ENCODE results near the gene GPR135.

The GPR135 gene

DNA sequence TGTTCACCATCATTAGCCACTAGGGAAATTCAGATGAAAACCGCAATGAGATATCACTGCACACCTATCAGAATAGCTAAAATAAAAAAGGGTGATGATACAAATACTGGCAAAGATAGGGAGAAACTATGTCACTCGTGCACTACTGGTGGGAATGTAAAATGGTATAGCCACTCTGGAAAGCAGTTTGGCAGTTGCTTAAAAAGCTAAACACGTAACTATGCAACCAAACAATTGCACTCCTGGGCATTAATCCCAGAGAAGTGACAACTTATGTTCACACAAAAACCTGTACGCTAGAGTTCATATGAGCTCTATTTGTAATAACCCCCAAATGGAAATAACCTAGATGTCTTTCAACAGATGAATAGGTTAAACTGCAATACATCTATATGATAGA lies 35.4 kb downstream of the GPR135 start:
- no peak for TF ChIP-seq SIN3A (IDR thresholded peaks at IDR 0.05; ENCODE audit: borderline replicate concordance, insufficient read depth, low read length)
- TF ChIP-seq POLR2AphosphoS5 (IDR thresholded peaks at IDR 0.05; ENCODE audit: low read depth, low read length): no peak
- no peak for TF ChIP-seq TAF1 (IDR thresholded peaks at IDR 0.05; ENCODE audit: borderline replicate concordance, insufficient read depth, low read length)
- no peak for TF ChIP-seq FOXP2 (optimal IDR thresholded peaks at IDR 0.05; ENCODE audit: borderline replicate concordance, extremely low read depth, extremely low read length, insufficient read depth)
- TF ChIP-seq, protein P1, sequence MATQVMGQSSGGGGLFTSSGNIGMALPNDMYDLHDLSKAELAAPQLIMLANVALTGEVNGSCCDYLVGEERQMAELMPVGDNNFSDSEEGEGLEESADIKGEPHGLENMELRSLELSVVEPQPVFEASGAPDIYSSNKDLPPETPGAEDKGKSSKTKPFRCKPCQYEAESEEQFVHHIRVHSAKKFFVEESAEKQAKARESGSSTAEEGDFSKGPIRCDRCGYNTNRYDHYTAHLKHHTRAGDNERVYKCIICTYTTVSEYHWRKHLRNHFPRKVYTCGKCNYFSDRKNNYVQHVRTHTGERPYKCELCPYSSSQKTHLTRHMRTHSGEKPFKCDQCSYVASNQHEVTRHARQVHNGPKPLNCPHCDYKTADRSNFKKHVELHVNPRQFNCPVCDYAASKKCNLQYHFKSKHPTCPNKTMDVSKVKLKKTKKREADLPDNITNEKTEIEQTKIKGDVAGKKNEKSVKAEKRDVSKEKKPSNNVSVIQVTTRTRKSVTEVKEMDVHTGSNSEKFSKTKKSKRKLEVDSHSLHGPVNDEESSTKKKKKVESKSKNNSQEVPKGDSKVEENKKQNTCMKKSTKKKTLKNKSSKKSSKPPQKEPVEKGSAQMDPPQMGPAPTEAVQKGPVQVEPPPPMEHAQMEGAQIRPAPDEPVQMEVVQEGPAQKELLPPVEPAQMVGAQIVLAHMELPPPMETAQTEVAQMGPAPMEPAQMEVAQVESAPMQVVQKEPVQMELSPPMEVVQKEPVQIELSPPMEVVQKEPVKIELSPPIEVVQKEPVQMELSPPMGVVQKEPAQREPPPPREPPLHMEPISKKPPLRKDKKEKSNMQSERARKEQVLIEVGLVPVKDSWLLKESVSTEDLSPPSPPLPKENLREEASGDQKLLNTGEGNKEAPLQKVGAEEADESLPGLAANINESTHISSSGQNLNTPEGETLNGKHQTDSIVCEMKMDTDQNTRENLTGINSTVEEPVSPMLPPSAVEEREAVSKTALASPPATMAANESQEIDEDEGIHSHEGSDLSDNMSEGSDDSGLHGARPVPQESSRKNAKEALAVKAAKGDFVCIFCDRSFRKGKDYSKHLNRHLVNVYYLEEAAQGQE (IDR thresholded peaks at IDR 0.05; ENCODE audit: insufficient read depth in 1 of 2, low read depth in 2 of 2, low read length in 2 of 2): no peak

- TF ChIP-seq FOXP2 (optimal IDR thresholded peaks at IDR 0.05; ENCODE audit: borderline replicate concordance, extremely low read depth, extremely low read length, insufficient read depth) (no peak), POLR2AphosphoS5 (IDR thresholded peaks at IDR 0.05; ENCODE audit: low read depth, low read length) (no peak), TAF1 (IDR thresholded peaks at IDR 0.05; ENCODE audit: borderline replicate concordance, insufficient read depth, low read length) (no peak), SIN3A (IDR thresholded peaks at IDR 0.05; ENCODE audit: borderline replicate concordance, insufficient read depth, low read length) (no peak)
- TF ChIP-seq, protein P1 (IDR thresholded peaks at IDR 0.05; ENCODE audit: insufficient read depth in 1 of 2, low read depth in 2 of 2, low read length in 2 of 2): no peak
Measured at GRCh38 chr14:59428581-59429012, 36.6 kb downstream of the GPR135 start.

DNA sequence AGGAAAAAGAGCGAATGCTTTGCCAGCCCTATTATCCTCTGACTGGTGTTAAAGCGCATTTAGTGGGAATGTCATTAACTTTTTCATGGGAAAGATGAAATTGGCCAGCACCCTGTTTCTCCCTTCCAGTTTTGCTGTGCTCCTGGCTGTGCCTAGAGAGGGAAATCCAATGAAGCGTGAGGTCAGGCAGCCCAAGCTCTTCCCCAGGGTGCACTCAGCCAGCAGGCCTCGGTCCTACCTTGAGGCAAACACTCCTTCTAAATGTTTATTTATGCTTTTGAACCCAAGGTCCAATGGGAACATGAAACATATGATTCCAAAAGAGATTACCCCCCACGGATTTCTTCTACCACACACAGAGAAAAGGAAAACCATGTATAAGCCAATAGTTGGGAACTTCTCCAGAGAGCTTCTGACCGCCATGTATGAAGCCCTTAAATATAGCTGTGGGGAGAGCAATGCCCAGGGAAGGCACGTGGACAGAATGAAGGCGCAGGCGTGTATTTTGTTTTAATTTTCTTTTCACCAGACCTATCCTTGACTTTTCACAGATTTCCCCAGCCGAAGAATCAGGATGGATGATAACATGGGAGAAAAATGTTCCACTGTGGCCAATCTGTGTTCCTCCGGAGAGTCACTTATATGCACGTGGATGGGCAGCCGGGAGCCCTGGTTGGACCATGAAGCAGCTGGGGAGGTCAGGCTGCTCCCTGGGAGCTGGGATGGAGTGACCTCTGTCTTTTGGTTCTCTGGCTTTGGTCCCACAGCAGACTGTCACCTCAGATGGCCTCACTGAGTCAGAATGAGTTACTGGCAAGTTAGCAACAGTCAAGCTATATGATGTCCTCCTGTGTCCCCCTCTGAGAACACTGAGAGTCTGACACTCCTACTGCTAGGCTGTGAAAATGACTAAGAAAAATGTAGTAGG lies 37.3 kb downstream of the GPR135 start:
- TF ChIP-seq FOXP2 (optimal IDR thresholded peaks at IDR 0.05; ENCODE audit: borderline replicate concordance, extremely low read depth, extremely low read length, insufficient read depth) (no peak), POLR2AphosphoS5 (IDR thresholded peaks at IDR 0.05; ENCODE audit: low read depth, low read length) (no peak), SIN3A (IDR thresholded peaks at IDR 0.05; ENCODE audit: borderline replicate concordance, insufficient read depth, low read length) (no peak)

GRCh38 chr14:59425322-59425935 lies 39.8 kb downstream of the GPR135 start:
- TF ChIP-seq, protein P1 (IDR thresholded peaks at IDR 0.05; ENCODE audit: insufficient read depth in 1 of 2, low read depth in 2 of 2, low read length in 2 of 2): no peak
- TF ChIP-seq SIN3A (IDR thresholded peaks at IDR 0.05; ENCODE audit: borderline replicate concordance, insufficient read depth, low read length) (no peak), FOXP2 (optimal IDR thresholded peaks at IDR 0.05; ENCODE audit: borderline replicate concordance, extremely low read depth, extremely low read length, insufficient read depth) (no peak), TAF1 (IDR thresholded peaks at IDR 0.05; ENCODE audit: borderline replicate concordance, insufficient read depth, low read length) (no peak), POLR2AphosphoS5 (IDR thresholded peaks at IDR 0.05; ENCODE audit: low read depth, low read length) (no peak)

DNA sequence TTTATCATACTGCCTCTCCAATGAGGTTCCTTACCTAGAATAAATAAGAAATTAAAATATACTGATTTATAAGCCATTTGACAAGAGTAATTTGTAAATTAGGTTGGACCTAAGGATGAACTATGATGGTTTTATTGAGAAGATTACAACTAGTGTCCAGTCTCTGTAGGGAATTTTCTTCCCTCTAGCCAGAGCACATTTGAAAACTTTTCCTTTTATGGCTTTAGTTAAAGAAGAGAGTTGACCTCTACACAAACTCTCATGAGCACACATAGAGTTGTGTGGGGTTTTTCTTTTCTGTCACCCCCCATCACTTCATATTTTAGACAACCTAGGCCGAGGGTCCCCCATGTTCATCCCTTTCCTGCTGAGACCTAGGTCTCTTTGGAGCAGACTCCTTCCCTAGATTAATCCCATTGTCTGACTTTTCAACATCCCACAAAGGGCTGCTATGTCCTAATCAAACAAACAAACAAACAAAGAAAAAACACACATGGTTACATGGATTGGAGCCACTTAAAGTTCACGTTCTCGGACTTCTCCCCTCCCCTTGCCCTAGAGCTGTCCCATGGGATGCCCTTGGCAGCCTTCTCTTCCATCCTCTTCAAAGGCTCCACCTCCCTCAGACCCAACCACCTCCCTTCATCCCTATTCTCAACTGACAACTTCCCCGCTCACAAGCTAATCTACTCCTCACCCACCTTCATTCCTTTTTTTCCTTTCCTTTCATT lies 40.7 kb downstream of the GPR135 start:
- TF ChIP-seq SIN3A (IDR thresholded peaks at IDR 0.05; ENCODE audit: borderline replicate concordance, insufficient read depth, low read length) (no peak), TAF1 (IDR thresholded peaks at IDR 0.05; ENCODE audit: borderline replicate concordance, insufficient read depth, low read length) (no peak), POLR2AphosphoS5 (IDR thresholded peaks at IDR 0.05; ENCODE audit: low read depth, low read length) (no peak), FOXP2 (optimal IDR thresholded peaks at IDR 0.05; ENCODE audit: borderline replicate concordance, extremely low read depth, extremely low read length, insufficient read depth) (no peak)
- TF ChIP-seq, protein P1 (IDR thresholded peaks at IDR 0.05; ENCODE audit: insufficient read depth in 1 of 2, low read depth in 2 of 2, low read length in 2 of 2): no peak

All from PFSK-1 (cell line).